Measurements from ENCODE around the gene SMC5. TPM values are rescaled to one million over a fixed set of nuclear protein-coding genes. Genes with fewer than 3 reads are reported as not detected.
A peak's percentile ranks its signal among the peaks of the same experiment; 100 is the strongest.
"Not testable (repeated sequence)": the region's sequence is repeated elsewhere in the genome, so short reads cannot be mapped to it uniquely, and the experiment has no call there.

Gene SMC5
- 32.2 TPM for polyA plus RNA-seq (ENCODE audit: insufficient read length)

DNA sequence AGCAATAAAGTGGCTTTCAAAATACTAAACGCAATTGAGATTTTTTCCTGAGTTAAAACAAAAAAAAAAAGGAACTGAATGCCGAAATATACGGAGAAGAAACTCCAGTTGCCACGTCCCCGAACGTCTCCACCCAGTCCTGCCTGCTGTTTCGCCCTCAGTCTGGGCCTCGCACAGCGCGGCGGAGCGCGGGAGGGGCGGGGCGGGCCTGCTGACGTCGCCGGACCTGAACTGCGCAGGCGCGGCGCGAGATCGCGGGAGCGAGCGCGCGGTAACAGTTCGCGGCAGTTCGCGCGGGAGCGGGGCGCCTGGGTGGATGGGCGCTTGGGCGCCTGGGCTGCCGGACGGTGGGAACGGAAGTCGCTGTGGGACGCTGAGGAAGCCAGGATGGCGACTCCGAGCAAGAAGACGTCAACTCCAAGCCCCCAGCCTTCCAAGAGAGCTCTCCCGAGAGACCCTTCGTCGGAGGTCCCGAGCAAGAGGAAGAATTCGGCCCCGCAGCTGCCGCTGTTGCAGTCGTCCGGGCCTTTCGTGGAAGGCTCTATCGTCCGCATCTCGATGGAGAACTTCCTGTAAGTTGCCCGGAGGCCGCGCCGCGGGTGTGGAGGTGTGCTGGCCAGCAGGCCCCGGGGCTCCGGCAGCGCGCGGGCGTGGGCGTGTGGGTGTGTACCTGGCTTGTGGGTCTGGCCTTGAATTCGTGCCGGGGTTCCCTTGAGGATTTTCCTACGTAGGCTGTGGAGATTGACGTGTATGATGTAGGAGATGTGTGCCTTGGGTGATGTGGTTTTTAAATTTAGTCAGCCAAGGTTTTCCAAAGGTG, at the start of gene SMC5:
Gene SMC5 (plus strand): TSS at position 287 of the 820 bp plus-strand sequence. CDS start 101 bp downstream, at position 388.
- peak; percentile 78 for DNase-seq (ENCODE audit: low read depth)

- no peak for DNase-seq (ENCODE audit: low read depth)
Observed at GRCh38 chr9:70217029-70217428, 41.7 kb upstream of the SMC5 start.

GRCh38 chr9:70218767-70219166, 40.0 kb upstream of the SMC5 start:
- DNase-seq (ENCODE audit: low read depth), result no peak

DNA sequence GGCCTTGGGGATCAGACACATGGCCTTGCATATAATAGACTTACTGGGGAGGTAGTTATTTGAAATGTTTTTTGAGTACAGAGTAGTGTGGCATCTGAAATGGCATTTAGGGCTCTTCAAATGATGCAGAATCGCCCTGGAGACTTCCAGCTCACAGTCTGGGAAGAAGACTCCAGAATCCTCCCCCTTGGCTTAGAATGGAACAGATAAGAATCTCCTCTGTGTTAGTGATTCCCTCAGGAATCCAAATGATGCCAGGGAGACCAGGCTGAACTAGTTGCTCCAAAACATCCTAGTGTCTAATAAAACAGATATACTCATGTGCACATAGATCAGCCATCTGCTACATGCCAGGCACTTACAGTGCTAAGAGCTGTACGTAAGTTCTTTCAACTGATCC, 38.6 kb upstream of the SMC5 start:
- no peak for DNase-seq (ENCODE audit: low read depth)

- DNase-seq (ENCODE audit: low read depth), result no peak
Observed at GRCh38 chr9:70222354-70222753, 36.4 kb upstream of the SMC5 start.

DNA sequence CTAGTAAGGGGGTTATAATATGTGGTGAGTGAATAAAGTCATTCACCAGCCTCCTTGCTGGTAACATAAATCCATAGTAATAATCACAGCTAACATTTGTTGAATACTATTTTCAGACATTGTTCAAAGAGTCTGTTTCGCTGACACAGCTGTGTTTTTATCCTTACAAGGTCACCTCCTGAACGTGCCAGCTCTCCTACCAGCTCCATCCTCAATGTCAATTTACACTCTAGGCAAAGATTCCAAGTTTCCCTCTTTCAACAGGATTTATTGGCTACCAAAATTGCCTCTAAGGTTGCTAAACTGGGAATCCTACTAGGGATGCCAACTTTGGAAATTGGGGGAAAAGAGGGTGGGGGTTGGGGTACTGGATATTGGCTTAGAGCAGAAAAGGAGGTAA, 30.7 kb upstream of the SMC5 start:
- no peak for DNase-seq (ENCODE audit: low read depth)

- no peak for DNase-seq (ENCODE audit: low read depth)
Observed at GRCh38 chr9:70228611-70229010, 30.2 kb upstream of the SMC5 start.

- no peak for DNase-seq (ENCODE audit: low read depth)
Observed at GRCh38 chr9:70229026-70229425, 29.8 kb upstream of the SMC5 start.

GRCh38 chr9:70229579-70229978, 29.2 kb upstream of the SMC5 start:
- DNase-seq (ENCODE audit: low read depth), result no peak

GRCh38 chr9:70232476-70232875, 26.3 kb upstream of the SMC5 start:
- DNase-seq (ENCODE audit: low read depth), result no peak

DNA sequence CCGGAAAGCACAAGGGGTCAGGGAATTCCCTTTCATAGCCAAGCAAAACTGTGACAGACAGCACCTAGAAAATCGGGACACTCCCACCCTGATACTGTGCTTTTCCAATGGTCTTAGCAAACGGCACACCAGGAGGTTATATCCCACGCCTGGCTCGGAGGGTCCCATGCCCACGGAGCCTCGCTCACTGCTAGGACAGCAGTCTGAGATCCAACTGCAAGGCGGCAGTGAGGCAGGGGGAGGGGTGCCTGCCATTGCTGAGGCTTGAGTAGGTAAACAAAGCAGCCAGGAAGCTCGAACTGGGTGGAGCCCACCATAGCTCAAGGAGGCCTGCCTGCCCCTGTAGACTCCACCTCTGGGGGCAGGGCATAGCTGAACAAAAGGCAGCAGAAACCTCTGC, 24.6 kb upstream of the SMC5 start:
- not testable (repeated sequence) for DNase-seq (ENCODE audit: low read depth)

GRCh38 chr9:70245952-70246351, 12.8 kb upstream of the SMC5 start:
- DNase-seq (ENCODE audit: low read depth), result not testable (repeated sequence)

DNA sequence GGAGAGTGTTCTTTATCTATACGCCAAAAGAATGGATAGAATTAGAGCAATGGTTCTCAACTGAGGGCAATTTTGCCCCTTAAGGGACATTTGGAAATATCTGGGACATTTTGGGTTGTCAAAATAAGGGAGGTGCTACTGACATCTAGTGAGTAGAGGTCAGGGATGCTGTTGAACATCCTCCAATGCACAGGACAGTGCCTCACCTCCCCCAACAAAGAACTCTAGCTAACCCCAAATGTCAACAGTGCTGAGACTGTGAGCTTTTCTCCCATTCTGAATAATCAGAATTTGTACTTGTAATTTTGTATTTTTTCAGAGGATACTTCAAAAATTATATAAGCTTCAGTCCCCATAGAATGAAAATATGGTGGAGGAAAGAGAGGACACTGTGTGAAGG, 8.6 kb upstream of the SMC5 start:
- DNase-seq (ENCODE audit: low read depth), result no peak

DNA sequence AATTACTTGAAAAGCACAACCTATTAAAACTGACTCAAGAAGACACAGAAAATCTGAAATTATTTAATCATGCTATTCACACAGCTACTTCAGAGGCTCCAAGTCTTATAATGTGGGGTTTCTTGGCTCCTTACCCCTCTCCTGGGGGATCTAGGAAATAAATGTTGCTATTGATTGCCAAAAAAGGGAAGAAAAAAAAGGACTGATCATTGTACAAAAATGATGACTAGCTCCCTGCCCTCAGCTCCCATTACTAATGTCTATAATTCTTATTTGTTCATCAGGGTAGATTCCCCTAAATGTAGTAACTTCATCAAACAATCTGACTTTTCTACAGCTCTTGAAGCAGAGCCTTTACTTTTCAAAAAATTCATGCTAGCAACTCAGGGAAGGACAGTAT, 3.3 kb upstream of the SMC5 start:
- no peak for DNase-seq (ENCODE audit: low read depth)

GRCh38 chr9:70256123-70256551, 2.6 kb upstream of the SMC5 start:
- DNase-seq (ENCODE audit: low read depth), result no peak

DNA sequence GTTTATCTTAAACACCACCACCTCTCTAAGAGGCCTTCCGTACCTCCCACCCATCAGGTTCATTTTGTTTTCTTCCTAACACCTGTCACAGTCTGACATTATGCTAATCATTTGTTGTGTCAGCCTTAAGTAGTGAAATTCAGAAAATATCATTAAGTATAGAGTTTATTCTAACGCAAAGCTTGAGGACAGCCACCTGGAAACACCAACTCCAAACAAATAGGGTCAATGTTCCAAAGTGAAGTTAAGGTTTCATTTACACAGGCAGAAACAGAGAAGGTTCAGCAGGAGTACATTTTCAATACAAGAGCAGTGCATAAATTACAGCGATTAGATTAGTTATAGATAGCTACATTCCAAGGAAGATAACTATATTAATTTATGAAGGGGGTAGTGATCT, 1.3 kb upstream of the SMC5 start:
- DNase-seq (ENCODE audit: low read depth), result no peak

GRCh38 chr9:70257991-70258691, 637 bp upstream of the SMC5 start:
- no peak for DNase-seq (ENCODE audit: low read depth)

DNA sequence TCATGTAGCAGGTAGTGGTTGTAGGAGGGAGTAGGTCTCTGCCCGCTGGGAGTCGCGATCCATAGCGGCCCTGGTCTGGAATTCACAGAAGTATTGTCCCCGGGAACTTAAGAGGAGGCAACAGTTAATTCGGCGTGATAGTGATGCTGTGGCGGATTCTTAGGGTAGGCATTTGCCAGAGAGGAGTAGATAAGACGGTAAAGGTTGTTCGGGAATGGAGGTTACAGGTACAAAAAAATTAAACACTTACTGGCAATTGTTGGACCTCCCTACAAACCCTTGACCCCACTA, 679 bp downstream of the SMC5 start:
- DNase-seq (ENCODE audit: low read depth), result no peak

- DNase-seq (ENCODE audit: low read depth), result no peak
Observed at GRCh38 chr9:70260007-70260443, 1.2 kb downstream of the SMC5 start.

DNA sequence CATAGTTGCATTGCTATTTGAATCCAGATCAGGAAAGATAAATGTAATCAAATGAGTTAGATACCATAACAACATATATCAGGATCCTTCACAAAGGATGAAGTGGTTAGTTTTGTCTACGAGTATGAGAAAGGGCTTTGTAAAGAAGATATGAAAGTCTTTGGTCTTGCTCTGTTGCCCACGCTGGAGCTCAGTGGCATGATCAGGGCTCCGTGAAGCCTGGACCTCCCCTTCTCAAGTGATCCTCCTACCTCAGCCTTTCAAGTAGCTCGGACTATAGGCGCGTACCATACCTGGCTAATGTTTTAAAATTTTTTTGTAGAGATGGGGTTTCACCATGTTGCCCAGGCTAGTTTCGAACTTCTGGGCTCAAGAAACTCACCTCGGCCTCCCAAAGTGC, 1.8 kb downstream of the SMC5 start:
- no peak for DNase-seq (ENCODE audit: low read depth)

DNA sequence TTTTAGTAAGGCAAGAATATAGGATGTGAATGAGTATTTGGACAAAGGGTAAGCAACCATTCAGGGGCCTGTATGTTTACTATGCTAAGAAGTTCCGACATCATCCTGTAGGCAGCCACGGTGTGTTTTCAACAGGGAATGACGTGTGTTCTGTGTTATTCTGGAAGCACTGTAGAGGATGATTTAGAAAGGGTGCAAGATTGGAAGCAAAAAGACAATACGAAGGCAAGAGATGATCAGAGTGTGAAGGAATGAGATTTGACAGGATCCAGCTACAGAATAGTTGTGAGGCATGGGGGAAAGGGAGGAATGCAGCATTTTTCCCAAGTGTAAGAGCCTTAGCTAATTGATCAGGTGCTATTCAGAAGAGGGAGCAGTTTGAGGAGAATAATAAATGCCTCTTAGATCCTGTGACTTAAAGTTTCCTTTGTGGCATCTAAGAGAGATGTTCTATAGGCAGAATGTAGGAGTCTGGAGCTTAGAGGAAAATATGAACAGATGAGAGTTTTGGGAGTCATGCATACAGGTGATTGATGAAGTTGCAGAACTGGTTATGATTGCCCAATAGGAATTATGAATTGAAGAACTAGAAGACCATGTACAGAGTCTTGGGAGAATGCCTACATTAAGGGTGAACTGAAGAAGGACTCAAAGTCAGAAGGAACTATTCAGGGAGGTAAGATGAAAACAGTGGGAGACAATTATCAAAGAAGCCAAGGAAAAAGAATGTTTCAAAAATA, 2.5 kb downstream of the SMC5 start:
- DNase-seq (ENCODE audit: low read depth), result no peak

DNA sequence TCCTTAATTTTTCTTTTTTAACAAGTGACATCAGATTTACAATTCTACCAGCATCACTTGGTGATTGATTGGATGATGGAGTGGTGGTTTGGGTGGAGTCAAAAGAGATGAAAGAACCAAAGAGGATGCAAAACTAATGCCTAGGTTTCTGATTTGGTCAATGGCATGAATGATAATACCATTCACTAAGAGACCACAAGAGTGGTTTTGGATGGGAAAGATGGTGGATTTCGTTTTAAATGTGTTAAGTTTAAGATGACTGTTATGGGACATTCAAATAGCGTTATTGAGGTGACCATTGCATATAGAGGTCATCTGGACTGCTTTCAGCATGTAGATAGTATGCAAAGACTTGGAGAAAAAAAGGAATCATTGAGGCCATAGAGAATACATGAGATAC, 3.6 kb downstream of the SMC5 start:
- DNase-seq (ENCODE audit: low read depth), result no peak

GRCh38 chr9:70262948-70263347, 4.2 kb downstream of the SMC5 start:
- DNase-seq (ENCODE audit: low read depth), result no peak
